Fibroblast of upper back skin (primary cell): Measurements from ENCODE around the gene PLTP.
"Not testable (repeated sequence)": the region's sequence is repeated elsewhere in the genome, so short reads cannot be mapped to it uniquely, and the experiment has no call there.

Experiments
- DNase-seq: peaks from one replicate; pipeline ENCODE4 v3.0.0-alpha.2; 2013

The PLTP gene

GRCh38 chr20:45944151-45944964, 32.4 kb upstream of the PLTP start:
- no peak for DNase-seq

DNA sequence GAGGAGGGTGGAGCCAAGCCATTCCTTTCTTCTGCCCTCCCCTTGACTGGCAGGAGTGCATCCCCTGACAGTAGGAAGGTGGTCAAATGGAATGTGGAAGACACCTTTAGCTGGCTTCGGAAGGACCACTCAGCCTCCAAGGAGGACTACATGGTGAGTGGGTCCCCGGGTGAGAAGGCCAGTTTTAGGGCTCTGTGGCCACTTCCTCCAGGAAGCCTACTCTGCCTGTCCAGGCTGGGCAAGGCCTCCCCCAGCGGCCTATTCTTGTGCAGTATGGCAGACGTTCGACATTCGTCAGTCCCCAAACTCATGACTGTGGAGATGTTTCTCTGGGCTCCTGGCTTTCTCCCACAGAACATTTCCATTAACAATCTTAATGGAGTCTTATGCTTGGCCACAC, 31.7 kb upstream of the PLTP start:
- no peak for DNase-seq

DNA sequence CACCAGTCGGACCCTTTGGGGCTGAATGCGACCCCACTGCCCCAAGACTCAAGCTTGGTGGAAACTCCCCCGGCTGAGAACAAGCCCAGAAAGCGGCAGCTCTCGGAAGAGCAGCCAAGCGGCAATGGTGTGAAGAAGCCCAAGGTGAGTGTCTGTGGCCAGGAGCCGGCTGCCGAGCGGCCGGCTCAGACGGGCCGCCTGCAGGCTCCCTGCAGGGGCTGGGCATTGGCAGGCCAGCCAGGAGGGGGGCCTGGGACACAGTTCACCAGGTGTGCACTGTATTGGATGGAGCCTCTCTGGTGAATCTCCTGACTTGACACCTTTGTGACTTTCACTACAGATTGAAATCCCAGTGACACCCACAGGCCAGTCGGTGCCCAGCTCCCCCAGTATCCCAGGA, 28.5 kb upstream of the PLTP start:
- no peak for DNase-seq

DNA sequence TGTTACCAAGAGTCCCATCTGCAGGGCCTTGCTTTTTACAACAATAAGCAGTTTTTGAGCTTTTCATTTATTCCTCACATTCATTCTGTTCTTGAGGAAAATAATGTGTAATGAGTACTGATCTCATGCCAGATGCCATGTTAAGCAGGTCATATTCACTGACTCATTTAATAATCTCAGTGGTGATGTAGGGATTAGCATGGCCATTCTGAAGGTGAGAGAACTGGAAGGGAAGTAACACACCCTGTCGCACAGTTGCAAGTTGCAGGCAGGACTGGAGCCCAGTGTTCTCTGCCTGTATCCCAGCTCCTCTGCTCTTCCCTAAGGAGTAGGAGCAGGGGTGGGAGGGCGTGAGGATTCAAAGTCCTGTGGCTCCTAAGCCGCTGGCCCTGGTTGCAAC, 28.1 kb upstream of the PLTP start:
- DNase-seq: no peak

GRCh38 chr20:45938727-45939438, 26.9 kb upstream of the PLTP start:
- DNase-seq: no peak

GRCh38 chr20:45937765-45938164, 25.8 kb upstream of the PLTP start:
- DNase-seq: no peak

GRCh38 chr20:45935416-45936046, 23.6 kb upstream of the PLTP start:
- DNase-seq: no peak

- DNase-seq: peak; percentile 97
These were observed 22.8 kb upstream of the PLTP start, which contains the start of gene PCIF1 for GRCh38 chr20:45934586-45935415. TSS of gene PCIF1 (plus strand) at chr20:45934683. CDS start at chr20:45939000, 4,317 bp downstream.

DNA sequence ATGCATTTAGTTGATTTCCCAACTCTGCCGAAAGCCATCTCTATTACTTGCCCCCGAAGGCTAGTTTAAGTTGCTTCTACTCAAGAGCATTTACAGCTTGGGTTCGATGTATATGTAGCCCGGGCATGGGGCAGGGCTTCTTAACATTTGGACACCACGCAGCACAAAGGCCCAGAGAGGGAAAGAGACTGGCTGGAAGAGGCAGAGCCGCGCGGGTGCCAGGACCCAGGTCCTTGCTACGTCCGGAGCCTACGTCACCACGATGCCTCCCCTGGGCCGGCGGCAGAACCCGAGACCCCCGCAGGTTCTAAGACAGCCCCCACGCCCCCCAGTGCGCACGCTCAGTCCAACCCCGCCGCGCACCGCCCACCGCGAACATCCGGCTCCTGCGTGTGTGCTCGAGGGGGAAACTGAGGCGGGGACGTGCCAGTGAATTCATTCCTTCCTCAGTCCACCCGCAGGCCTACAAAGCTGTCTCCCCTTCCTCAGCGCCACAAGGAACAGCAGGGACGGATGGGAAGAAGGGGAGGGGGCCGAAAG, 22.2 kb upstream of the PLTP start:
- DNase-seq: peak; percentile 47

GRCh38 chr20:45933266-45934045, 21.5 kb upstream of the PLTP start:
- peak; percentile 70 for DNase-seq

- not testable (repeated sequence) for DNase-seq
These were observed 19.7 kb upstream of the PLTP start for GRCh38 chr20:45931680-45932079.

DNA sequence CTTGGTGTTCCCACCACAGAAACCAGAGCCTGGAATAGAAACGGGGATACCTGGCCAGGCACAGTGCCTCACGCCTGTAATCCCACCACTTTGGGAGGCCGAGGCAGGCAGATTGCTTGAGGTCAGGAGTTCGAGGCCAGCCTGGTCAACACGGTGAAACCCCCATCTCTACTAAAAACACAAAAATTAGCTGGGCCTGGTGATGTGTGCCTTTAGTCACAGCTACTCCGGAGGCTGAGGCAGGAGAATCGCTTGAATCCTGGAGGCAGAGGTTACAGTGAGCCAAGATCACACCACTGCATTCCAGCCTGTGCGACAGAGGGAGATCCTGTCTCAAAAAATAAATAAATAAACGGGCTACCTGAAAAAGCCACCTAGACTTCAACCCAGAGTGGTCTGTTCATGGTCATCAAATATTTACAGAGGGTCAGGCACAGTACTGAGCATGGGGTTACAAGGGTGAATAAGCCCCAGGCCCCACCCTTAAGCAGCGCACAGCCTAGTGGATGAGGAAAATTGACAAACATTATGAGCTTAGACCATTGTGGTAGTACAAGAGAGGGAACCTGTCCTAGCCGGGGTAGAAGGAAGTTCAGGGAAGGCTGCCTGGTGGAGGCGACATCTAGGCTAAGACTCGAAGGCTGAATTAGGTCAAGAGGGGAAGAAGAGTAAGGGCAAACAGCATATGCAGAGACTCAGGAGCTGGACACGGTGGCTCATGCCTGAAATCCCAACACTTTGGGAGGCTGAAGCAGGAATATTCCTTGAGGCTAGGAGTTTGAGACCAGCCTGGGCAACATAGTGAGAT, 15.3 kb upstream of the PLTP start:
- no peak for DNase-seq

GRCh38 chr20:45926731-45927070, 14.7 kb upstream of the PLTP start:
- DNase-seq: no peak

DNA sequence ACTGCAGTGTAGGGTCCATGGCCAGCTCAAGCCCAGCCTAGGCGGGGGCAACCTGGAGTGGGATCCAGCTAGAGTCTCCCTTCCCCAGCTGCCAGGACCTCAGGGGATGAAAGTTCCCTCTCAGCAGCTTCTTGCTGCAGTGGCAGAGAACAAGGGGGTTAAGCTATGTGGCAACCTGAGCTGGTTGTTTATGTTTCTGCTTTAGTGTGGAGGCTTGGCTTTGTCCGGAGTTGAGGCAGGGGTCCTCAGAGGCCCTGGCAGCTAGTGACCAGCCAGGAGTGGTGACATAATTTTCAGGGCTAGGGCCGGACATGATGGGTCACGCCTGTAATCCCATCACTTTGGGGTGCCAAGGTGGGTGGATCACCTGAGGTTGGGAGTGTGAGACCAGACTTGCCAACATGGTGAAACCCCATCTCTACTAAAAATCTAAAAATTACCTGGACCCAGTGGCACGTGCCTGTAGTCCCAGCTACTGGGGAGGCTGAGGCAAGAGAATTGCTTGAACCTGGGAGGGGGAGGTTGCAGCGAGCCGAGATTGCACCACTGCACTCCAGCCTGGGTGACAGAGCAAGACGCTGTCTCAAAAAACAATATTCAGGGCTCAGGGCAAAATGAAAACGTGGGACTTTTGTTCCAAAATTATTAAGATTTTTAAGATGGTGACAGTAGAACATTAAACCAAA, 14.0 kb upstream of the PLTP start:
- DNase-seq: no peak

DNA sequence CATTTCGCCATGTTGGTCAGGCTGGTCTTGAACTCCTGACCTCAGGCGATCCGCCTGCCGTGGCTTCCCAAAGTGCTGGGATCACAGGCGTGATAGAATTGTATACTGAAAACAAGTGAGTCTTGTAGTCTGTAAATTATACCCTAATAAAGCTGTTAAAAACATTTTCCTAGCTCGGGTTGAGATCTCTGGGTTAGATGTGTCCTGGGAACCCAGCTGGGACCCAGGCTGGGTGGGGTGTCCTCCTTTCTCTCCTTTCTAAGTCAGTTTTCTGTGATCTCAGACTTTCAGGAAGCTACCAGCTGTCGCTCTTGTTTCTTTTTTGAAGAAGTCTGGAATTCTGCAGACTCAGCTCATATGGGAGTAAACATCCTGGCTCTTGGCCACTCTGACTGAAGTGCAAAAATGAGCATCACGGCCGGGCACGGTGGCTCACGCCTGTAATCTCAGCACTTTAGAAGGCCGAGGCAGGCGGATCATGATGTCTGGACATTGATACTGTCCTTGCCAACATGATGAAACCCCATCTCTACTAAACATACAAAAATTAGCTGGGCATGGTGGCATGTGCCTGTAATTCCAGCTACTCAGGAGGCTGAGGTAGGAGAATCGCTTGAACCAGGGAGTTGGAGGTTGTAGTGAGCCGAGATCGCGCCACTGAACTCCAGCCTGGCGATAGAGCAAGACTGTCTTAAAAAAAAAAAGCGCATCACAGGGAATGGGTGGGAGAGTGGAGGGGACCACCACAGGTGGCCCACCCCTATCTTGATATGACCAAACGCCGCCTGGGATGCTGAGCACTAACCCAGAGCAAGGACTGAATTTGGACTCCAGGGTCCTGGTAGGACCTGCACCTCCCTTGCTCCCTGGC, 12.7 kb upstream of the PLTP start:
- peak; percentile 36 for DNase-seq

DNA sequence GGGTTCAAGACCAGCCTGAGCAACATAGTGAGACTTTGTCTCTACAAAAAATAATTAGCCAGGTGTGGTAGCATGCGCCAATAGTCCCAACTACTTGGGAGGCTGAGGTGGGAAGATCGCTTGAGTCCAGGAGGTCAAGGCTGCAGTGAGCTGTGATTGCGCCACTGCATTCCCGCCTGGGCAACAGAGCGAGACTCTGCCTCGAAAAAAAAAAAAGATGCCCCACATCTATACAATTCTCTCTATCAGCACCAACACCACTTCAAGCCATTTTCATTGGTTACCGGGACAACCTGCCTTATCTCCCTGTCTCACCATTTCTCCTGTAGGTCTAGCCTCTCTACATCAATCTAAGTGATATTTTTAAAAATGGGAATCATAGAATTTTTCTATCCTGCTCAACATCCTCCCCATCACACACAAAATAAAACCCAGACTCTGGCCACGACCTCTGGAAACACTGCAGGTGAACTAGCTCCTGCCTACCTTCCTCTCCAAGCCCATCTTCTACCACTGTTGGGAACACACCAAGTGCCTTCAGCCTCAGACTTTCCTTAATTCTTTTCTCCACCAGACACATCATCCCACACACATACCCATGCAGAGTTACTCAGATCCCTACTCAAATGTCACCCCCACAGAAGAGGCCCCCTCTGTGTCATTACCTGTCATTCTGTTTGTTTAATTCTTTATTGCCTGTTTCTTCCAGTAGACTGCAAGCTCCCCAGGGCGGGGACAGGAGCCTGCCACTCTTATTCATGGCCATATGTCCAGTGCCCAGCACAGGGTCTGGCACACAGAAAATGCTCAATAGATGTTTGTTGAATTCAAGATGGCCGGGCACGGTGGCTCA, 9.6 kb upstream of the PLTP start:
- no peak for DNase-seq

DNA sequence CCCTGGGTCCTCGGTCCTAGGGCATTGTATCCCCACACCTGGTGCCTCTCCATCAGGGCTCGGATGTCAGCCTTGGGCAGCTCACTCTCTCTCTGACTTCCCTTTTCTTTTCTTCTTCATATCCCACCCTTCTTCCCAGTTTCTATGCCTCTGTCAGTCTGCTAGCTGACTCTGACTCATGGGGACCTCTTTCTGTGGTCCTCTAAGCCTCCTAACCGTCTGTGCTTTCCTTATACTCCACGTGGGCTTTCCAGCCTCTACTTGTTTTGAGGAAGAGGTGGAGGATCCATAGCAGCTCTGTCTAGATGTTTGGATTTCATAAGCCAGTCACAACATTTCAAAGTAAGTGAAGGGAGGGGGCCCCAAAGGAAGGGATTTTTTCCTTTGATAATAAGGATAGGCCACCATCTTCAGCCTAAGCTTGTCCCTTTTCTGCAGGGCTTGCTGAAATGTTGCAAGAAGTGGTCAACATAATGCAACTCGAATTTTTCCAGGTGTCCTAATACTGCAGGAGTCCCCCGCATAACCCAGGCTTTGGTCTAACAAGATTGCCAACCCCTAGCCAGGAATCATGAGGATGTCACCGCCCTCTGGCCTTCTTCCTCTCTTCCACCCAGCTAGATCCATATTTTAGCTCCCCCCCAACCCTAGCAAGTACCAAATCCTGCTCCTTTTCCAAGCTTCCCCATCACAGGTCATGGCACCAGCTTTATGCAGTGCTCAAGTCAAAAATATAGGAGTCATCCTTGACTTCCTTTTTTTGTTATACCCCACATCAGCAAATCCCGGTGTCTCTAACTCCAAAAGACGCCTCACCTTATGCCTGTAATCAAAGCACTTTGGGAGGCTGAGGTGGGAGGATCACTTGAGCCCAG, 8.7 kb upstream of the PLTP start:
- DNase-seq: no peak
